ENCODE results near the gene AMPH.
"Not testable (repeated sequence)": the region's sequence is repeated elsewhere in the genome, so short reads cannot be mapped to it uniquely, and the experiment has no call there.

Gene AMPH

DNA sequence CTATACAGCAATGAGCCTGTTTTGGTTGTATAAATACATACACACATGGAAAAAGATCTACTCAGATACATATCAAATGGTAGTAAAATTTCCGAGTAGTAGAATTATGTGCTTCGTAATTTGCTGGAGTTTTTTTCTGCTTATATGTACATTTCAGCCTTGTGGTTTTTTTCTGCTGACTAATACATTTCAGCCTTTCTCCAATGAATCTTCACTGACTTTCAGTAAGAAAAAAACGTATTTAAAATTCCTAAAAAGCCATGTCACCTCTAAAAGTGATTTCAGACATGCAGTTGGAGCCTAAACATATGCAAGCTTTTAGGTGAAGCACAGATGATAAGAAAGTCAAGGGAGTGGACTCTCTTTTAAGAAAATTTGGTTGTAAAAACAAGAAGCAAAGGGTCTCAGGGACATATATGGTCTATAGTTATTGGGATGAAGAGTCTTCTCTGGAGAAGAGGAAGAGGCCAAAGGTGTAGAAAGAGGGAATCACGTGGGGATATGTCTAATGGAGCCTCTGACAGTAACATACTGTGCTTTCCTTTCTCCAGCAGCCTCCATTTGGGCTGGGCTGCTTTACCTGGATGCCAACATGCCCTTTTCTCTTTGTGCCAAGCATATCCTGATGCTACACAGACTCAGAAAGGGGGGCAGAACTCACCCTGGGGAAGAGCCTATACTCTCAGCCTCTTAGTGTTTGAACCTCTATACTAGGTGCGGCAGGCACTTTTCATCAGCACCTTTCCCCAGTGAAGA lies 2.4 kb downstream of the AMPH start:
- no peak for DNase-seq (ENCODE audit: low read depth)

DNA sequence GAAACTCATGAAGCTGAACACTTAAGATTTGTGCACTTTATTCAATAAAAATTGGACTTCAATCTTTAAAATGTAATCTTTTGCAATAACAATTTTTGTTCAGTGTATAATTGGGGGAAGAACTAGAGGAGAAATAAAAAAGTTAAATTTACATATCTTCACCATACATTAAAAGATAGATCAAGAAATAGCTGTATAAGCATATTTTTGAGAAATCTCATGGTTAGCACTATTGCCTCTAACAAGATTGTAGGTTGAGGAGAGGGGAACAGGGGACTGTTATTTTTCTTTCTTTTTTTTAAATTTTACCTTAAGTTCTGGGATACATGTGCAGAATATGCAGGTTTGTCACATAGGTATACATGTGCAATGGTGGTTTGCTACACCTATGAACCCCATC lies 5.3 kb downstream of the AMPH start:
- DNase-seq (ENCODE audit: low read depth): no peak

DNA sequence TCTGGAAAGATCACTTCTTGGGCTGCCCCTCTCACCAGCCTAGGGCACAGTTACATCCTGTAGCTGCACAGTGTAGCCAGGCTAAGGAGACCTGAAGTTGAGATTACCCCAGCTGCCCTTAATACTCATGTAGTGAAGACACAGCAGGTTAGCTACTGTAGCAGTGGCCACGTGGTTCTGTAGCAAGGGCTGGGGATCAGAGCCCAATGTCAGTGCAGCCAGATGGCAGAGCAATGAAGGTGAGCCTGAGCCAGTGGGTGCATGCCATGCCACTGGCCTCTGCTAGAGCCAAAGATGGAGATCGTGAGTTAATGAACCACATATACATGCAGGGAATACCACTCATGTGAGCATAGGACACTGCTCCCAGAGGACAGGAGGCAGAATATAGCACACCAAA lies 15.5 kb downstream of the AMPH start:
- DNase-seq (ENCODE audit: low read depth): no peak

DNA sequence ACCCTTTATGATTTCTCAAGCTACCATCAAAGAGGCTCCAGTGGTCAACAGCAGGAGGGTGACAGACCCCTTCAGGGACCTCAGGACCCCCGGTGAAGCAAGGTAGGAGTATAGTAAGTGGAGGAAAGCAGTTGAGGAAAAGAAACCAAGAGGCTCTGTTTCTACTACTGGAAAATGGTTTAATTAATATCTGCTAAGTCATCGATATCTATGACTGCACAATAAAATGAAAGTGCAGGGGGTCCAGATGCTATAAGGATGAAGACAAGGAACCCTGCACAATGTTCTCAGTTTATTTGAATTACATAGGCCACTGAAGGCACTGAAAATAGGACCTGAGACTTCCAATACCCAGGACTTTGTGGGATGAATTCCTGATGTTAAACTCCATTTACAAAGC lies 23.7 kb downstream of the AMPH start:
- DNase-seq (ENCODE audit: low read depth): no peak

DNA sequence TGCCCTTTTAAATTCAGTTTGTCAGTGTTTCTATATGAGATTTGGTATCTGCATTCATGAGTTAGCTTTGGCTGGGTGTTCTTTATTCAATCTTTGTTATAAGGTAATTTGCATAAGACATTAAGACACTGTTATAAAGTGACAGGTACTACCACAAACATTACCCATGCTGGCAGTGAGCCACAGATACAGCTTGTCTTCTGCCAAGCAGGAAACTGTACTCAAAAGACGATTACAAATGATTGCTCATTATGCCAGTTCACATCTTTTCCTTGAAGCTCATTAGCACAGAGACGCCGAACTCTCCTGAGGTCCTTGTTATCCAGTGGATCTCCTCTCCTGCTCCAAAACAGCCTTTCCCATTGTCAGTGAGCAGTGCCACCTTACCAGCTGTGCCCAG lies 30.4 kb downstream of the AMPH start:
- DNase-seq (ENCODE audit: low read depth): no peak

DNA sequence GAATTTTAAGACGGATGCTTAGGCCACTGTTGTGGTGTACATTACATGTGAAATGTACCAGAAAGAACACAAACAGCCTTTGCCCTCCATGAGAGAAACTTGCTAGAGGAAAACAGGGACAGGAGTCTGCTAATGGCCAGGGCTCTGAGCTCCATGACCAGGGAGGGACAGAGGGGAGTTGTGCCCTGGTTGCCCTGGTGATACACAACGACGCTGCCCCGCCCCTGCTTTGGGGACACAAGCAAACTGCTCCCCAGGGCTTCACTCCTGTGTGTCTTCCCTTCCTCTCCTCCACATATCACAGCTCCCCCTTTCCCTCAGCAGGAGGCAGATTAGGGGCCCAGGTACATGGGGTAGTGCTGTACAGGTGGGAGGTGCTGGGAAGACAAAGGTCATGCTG lies 36.2 kb downstream of the AMPH start:
- DNase-seq (ENCODE audit: low read depth): no peak

DNA sequence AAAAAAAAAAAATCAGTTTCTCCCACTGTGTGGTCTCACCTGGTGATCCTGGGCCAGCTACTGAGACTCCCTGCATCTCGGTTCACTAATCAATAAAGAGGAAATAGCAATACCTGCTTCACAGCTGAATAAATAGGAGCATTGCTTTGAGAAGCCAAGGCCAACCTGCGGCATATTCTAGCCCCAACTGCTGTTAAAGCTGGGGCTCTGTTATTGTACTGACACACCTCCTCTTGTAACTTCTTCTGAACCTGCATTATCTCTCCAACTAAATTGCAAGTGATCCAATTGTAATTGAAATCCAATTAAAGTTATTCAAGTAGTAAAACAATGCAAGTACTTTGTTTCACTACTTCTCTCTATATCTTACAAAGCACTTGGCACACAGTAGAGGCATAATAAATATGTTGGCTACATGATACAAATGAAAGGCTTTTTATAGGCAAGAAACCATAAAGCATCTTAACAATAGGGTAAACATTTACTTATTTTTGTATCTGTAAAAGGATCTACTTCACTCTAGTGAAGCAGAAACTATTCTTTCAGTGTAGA lies 38.4 kb downstream of the AMPH start:
- DNase-seq (ENCODE audit: low read depth): no peak

DNA sequence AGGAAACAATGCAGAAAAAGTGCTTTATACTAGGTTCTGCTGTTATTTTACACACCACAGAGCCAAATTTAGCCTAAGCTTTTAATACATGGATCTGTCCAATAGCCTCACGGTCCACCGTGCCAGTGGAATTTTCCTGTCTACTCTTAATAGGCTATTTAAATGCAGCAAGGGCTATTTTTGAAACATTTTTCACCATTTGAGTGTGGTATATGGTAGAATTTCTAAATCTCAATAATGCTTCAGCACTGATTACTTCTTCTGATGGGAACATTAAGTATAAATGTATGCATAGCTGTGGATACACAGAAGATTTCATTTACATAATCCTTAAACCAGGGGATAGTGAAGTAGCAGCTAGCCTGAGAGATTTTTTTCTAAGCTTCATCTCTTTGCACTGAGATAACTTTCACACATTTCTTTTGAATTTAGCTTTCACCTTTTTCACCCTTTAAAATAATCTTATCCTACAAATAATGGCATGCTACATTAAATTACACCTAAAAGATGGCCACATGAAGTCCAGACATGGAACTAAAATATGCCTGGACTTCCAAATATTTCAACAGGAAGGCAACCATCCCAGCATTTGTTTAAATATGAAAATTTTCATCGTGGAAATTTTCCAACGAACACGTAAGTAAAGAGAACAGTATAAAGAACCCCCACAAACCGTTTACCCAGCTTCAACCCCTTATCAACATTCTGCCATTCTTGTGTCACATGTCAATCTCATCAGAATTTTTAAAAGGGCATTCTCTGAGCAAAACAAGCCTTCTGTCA lies 45.4 kb downstream of the AMPH start:
- DNase-seq (ENCODE audit: low read depth): no peak

DNA sequence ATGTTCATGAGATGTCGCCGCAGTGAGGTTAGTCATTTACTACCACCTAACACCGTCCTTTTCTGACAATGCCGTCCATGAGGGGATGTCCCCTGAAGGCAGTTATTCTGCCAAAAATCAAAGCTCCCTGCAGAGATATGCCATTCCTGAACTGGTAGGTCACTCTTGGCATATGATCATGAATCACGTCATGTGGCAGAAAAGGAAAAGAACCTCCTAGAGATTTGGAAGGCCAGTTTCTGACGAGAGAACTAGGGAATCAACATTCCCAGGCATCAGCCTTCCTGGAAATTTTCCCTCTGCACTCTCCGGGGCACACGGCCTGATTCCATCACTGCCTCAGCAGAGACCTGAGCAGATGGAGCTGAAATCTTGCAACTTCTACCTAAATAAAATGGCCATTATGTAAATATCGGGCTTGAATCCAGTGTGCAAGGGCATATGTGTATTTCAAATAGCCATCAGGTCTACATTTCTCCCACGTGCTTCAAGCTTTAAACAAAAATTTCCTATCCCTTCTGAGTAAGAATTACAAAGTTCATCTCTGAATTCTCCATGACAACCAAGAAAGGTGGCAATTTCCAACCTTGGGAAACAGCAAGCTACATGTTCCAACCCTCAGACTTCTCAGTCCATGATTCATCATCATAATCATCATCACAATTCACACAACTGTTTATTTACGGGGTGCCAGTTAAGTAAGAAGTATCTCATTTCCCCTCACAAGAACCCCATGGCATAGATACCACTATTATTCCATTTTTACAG lies 46.5 kb downstream of the AMPH start:
- no peak for DNase-seq (ENCODE audit: low read depth)

DNA sequence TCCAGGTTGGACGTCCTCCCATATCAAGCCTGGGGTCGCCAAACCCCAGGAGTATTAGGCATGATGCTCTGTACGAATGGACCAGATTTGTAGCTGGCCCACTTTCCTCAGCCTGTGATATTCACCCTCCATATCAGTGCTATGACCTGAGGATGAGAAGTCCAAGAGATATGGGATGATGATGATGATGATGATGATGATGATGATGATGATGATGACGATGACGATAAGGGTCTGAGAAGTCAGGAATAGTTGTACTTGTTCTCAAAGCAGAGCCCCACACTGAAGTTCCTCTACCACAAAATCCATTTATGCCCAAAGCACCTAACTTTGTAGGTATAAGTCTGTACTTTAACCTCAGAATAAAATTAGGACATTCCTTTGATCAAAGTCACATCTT lies 50.7 kb downstream of the AMPH start:
- DNase-seq (ENCODE audit: low read depth): no peak

DNA sequence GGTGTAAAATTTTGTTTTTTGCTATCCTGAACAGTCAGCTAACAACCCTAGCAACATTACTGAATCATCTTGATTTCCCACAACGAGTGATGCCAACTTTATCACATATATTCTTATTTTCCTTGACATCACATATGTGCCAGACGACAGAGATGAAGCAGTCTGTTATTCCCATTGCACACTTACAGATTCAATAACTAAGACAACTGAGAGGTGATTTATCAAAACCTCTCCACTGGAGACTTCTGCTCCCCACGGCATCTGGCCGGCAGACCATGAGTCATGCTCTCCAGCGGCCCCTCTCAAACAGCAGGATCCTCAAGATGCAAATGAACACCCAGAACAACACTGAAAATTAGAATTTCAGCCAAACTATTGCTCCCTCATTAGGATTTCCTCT lies 57.1 kb downstream of the AMPH start:
- DNase-seq (ENCODE audit: low read depth): no peak

DNA sequence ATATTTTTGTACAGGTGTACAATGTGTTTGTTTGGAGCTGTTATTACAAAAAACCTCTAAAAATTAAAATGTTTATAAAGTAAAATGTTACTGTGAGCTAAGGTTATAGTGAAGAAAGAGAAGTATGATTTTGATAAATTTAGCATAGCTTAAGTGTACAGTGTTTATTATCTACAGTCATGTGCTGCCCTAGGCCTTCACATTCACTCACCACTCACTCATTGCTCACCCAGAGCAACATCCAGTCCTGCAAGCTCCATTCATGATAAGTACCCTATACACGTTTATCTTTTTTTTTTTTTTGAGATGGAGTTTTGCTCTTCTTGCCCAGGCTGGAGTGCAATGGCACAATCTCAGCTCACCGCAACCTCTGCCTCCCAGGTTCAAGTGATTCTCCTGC lies 59.6 kb downstream of the AMPH start:
- not testable (repeated sequence) for DNase-seq (ENCODE audit: low read depth)

DNA sequence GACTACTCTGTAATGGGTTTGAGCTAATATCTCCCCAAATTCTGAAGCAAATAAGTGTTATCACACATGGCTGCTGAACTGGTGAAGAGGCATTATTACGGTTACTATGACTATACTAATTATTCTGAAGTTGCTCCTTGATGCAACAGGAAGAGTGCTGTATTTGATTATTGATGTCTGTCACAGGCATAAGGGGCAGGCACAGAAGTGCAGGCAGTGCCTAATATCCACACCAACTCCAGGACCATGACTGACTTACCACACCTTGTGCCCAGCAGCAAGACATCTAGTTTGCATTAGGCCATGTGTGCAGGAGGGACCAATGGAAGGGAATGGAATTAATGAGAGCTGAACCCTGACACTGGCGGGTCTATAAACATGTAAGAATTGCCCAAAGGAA lies 62.7 kb downstream of the AMPH start:
- DNase-seq (ENCODE audit: low read depth): no peak

DNA sequence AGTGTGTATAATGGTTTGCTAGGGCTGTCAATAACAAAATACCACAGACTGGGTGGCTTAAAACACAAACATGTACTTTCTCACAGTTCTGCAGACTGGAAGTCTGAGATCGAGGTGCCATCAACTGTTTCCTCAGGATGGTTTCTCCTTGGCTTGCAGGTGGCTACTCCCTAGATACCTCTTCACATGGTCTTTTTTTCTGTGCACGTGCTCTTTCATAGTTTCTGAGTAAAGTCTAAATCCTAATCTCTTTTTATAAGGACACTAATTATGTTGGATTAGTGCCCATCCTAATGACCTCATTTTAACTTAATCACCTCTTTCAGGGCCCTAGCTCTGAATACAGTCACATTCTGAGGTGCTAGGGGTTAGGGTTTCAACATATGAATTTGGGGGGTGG lies 65.9 kb downstream of the AMPH start:
- no peak for DNase-seq (ENCODE audit: low read depth)

DNA sequence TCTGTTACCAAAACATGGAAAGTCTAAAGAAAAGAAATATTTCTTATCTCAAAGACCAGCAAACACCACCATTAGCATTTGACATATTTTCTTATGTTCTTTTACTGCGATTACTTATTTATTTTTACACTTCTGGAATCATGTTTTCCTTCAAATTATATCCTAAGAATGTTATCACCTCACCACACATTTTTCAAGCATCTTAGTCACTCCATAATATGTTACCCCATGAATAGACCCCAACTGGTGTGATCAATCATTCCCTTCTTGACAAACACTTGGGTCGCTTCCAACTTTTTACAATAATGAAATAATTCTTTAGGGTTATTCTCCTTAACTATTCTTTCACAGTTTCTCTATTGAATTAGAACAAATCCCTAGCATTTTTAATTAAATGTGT lies 67.4 kb downstream of the AMPH start:
- DNase-seq (ENCODE audit: low read depth): no peak

DNA sequence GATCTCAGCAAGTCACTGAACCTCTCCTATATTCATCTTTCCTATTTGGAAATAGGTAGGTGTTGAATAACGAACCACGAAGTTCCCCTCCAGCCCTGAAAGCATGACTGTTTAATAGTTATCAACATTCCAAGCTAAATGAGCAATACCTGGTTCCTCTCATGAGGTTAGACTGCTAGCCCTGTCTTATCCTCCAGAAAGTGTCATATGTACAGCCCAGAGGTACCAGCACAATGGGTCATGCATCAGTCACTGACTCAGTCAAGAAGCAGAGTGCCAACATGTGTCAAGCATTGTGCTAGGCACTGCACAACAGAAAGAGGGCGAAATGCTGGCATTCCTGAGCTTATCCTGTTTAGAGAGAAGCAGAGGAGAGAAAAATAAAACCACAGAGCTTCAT lies 70.0 kb downstream of the AMPH start:
- no peak for DNase-seq (ENCODE audit: low read depth)

DNA sequence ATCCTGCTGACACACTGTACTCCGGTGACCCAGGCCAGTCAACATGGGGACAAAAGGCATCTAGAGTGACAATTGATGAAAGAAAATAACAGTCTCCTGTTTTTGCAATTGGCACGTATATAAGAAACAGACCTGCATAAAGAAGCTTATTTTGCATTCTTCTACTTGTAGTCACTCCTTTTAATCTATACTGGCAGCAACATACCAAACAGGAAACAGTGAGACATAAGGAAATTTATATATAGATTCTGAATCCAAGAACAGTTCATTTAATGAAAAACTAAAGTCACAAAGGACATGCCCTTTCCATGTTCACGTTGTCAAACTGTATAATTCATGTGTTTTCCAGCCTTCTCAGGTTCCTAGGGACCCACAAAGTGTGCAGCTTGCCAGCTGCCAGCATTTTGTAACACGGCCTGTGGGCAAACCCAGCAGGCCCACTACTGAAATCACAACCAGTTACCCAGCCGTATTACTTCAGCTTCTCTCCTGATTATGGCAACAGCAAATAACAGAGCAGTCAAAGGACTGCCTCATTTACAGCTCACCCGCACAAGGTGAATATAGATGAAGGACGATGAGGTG lies 72.3 kb downstream of the AMPH start:
- DNase-seq (ENCODE audit: low read depth): no peak

DNA sequence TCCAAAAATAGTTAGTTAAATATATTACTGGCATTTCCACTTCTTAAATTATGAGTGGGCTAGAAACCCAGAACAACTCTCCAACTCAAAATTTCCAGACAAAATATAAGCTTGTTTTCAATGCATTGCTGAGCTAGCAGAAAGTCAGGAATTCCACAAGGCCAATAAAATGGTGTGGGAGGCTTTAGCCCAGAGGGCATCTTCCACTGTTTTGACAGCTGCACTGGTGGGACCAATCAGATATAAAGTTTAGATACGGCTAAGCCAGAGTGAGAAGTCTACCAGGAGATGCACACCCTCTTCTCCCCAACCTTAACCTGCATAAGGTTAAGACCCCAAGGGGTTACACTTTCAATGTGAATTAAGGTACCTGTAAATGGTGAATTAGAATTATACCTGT lies 76.6 kb downstream of the AMPH start:
- no peak for DNase-seq (ENCODE audit: low read depth)

DNA sequence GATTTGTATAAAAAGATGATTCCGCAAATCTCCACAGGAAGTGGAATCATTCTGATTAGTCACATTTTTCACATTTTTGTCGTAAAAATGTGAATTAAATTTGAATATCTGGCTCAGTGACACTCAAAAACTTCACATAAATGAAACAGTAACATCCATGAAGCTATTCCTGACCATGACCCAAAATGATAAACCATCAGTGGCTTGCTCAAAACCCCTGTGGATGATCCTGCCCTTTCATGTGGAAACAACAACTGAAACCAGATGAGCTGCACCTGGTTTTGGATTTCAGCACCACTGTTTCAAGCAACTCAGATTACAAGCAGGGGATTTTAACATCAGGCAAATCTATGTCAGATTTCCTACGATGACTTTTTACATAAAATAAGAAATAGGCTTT lies 80.3 kb downstream of the AMPH start:
- DNase-seq (ENCODE audit: low read depth): no peak

DNA sequence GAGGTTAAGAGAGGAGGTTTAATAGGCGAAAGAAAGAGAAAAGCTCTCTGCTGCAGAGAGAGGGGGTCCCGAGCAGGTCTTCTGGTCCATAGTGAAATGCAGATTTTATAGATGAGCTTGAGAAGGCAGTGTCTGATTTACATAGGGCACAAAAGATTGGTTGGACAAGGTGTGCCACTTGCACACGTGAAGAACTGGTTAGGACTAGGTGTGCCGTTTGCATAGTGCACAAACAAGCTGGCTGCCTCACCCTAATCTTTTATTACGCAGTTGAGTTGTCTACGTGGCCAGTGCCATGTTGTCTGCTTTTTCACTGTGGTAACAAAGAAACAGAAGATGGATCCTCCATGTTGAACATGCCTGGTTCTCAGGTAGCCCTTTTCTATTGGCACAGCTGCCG lies 82.6 kb downstream of the AMPH start:
- no peak for DNase-seq (ENCODE audit: low read depth)

DNA sequence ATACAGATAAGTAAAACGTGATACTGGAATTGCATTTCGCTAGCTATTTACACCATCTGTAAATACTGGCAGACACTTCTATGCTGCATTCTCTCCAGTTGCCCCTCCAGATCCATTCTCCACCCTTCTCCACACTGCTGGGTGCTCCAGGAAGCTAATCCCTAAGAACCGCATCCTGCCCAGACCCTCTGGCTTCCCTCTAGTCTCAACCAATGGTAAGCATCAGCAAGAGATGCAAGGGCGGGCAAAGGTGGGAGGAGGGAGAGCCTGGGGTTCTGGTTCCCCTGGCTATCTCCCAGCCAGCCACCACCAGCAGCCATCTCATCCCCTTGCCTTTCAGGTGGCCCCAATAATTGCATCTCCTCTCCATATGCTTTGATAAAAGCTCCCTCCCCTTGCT lies 84.4 kb downstream of the AMPH start:
- no peak for DNase-seq (ENCODE audit: low read depth)

DNA sequence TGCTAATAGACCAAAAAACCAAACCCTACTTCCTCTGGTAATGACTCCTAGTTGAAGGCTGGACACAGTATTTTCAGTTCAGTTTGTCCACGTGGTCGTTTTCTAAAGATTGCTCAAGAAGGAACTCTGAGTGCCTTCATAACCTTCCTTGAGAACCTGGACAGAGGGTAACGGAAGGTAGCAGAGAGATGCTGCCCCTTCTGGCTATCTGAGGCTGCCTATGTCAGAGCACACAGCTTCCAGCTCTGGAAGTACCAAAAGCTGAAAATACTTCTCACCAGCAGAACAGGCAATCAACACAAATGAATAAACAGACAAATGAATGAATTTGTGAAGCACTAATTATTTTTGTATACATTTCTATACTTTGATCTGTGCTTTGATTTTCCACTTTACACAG lies 85.2 kb downstream of the AMPH start:
- DNase-seq (ENCODE audit: low read depth): no peak
